WTC11 (cell line): Measurements from ENCODE around the gene FRMD4A.

Source experiments
- ARID4B ChIP-seq: sonication (generic); formaldehyde crosslinking; IDR thresholded peaks from 2 replicates; pipeline ENCODE4 v1.8.0; 2023; ENCODE audit warnings: missing genetic modification reagents, mild to moderate bottlenecking, borderline replicate concordance
- TF ChIP-seq, protein P1 (sequence below): sonication (generic); formaldehyde crosslinking; conservative IDR thresholded peaks from 2 replicates; pipeline ENCODE4 v1.8.1; 2022; ENCODE audit warnings: mild to moderate bottlenecking, missing genetic modification reagents

DNA sequence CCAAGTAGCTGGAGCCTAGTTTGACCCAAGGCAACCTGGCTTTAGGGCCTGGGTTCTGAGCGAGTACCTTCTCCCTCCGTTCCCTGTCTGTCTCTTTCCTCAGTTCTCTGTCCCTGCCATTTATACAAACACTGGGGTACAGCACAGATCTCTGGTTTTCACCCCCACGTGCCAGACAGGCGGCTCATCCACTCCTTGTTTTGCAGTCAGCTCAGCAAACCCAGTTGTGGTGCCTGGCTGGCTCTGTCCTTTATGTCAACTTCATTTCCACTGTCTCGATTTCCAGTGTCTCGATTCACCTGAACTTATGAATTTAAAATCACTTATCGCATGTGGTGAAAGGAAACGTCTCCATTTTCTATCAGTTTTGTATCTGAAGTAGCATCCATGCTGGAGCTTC, 230.8 kb downstream of the FRMD4A start:
- TF ChIP-seq, protein P1, sequence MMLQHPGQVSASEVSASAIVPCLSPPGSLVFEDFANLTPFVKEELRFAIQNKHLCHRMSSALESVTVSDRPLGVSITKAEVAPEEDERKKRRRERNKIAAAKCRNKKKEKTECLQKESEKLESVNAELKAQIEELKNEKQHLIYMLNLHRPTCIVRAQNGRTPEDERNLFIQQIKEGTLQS (CRISPR knock-in tag) = no peak
- TF ChIP-seq ARID4B (CRISPR knock-in tag) = no peak
